Heart right ventricle (tissue), 16 donors: ENCODE data around the gene ITGB3BP. TPM values are rescaled to one million over a fixed set of nuclear protein-coding genes. Genes with fewer than 3 reads are reported as not detected.

Experiments
- ATAC-seq, 8 donors: fragments of 200-7000 bp; cut with Tn5 transposase; one replicate each; pipeline ENCODE4 v1.9.1; 2020; ENCODE audit warnings: mild to moderate bottlenecking in 8 of 8, moderate library complexity in 8 of 8, moderate number of reproducible peaks in 1 of 8
- DNase-seq, 2 donors: peaks; one replicate each; pipeline ENCODE4 v3.0.0-alpha.2; 2020
- H3K27ac ChIP-seq, 10 donors: fragments of 200-600 bp; sonication (generic) in 2 of 10; one replicate each; pipeline versions ENCODE4 v1.5.0 to v1.8.0; 2020 to 2022; ENCODE audit warnings: mild to moderate bottlenecking in 3 of 10
- H3K27me3 ChIP-seq, 7 donors: fragments of 200-600 bp; one replicate each; pipeline ENCODE4 v1.8.0; 2021 to 2022; ENCODE audit warnings: mild to moderate bottlenecking in 2 of 7
- H3K36me3 ChIP-seq, 9 donors: fragments of 200-600 bp; sonication (generic) in 1 of 9; one replicate each; pipeline versions ENCODE4 v1.5.0 to v1.8.0; 2020 to 2022; ENCODE audit warnings: mild to moderate bottlenecking in 2 of 9
- H3K4me1 ChIP-seq, 9 donors: fragments of 200-600 bp; sonication (generic) in 1 of 9; one replicate each; pipeline versions ENCODE4 v1.5.0 to v1.8.0; 2020 to 2022; ENCODE audit warnings: mild to moderate bottlenecking in 4 of 9
- H3K4me3 ChIP-seq, 10 donors: fragments of 200-600 bp; sonication (generic) in 2 of 10; one replicate each; pipeline versions ENCODE4 v1.5.0 to v1.8.0; 2020 to 2022; ENCODE audit warnings: mild to moderate bottlenecking in 7 of 10, moderate library complexity in 2 of 10
- H3K9me3 ChIP-seq, 11 donors: fragments of 200-600 bp in 10 of 11; sonication (generic) in 2 of 11; one replicate each; pipeline versions ENCODE4 v1.5.0 to v1.8.0; 2013 to 2022; ENCODE audit warnings: mild to moderate bottlenecking in 2 of 11, control low read depth in 1 of 11, moderate library complexity in 1 of 11
- WGBS, 2 donors: extraction: QIAGEN DNeasy Blood & Tissue Kit; methylation state at CpG; one replicate each; pipeline ENCODE4 v1.1.7; 2013; ENCODE audit warnings: inconsistent platforms in 1 of 2; 5-methylcytosine and 5-hydroxymethylcytosine counted together
- intact Hi-C, 10 donors: fragments of 100-400 bp; cut with DNase I; formaldehyde crosslinking; loops; one replicate each; pipeline versions ENCODE4 v1.11.1 to v1.14.2; 2022
- polyA plus RNA-seq, 2 donors: library from polyadenylated mRNA; stranded (reverse); fragments of 200-250 nt; gene quantifications; one replicate each; pipeline ENCODE4 v1.2.3, GENCODE V29; 2013
- total RNA-seq, 10 donors: library from RNA; stranded (reverse); fragmentation: NEBNext Ultra II Directional in 3 of 10; extraction: Animal tissue kit (Norgen Biotek cat#: 25700) in 3 of 10; gene quantifications; one replicate each; pipeline versions ENCODE4 v1.2.1 to v1.2.4, GENCODE V29; 2021 to 2023
- TF ChIP-seq, protein P1 (sequence below), 9 donors: fragments of 200-600 bp; sonication (generic) in 2 of 9; IDR thresholded peaks; one replicate each; pipeline versions ENCODE4 v1.5.0 to v1.8.0; 2021 to 2022; ENCODE audit warnings: antibody characterized with exemption in 9 of 9, mild to moderate bottlenecking in 5 of 9, moderate library complexity in 1 of 9
- donor health status: Arrhythmogenic right ventricular cardiomyopathy.
- donor health status: ischemic (EF 13 %, LVEDD 7.1; RV severe dilation, severe dysfunction).
- donor health status: healthy with polysubstance abuse.
- donor health status: DM: no; HTN: yes; CAD: no.
- donor health status: DM: no; HTN: no; CAD: no.
- donor health status: ischemic (EF 25% LVEDD 6.9; RV normal size, moderate dysfunction).
- donor health status: ischemic (EF 25% LVEDD 5.7; RV mildly dilated, moderate dysfunction).
- donor health status: healthy.
- donor health status: DM: yes; HTN: yes; CAD: no.
- donor health status: Ischemic cardiomyopathy.
- donor health status: ischemic (EF 35%, LVEDD 5.7; RV mildly dilated, moderate dysfunction).
- donor health status: nonischemic (EF 11% LVEDD 7.7; RV severe dilation, severe dysfunction).
- donor health status: DM: yes; HTN: yes; CAD: no.
- donor health status: PGD.
- donor health status: ischemic (EF 29% LVEDD 5.4; RV normal size, mild dysfunction).
- donor health status: nonischemic (EF 23%, LVEDD 6.1; RV moderate dilation, normal function).

ITGB3BP gene
- total and polyA plus RNA-seq, 12 donors = 4.3 to 14.7 (median 7.4) TPM

GRCh38 chr1:63512584-63512983 is 10.4 kb downstream of the ITGB3BP start:
- H3K9me3 ChIP-seq = peaks cover 0 to 10% (median 0%) of the 10 kb centered on the region in 11 donors
- peaks cover 0 to 36% (median 0%) of the 10 kb centered on the region in 9 donors for H3K36me3 ChIP-seq
- intact Hi-C loops = no loop called here
- no peaks in the 10 kb centered on the region for H3K27me3 ChIP-seq
- H3K4me3 ChIP-seq = no peak overlapping the region
- DNase-seq = no peak
- TF ChIP-seq, protein P1, sequence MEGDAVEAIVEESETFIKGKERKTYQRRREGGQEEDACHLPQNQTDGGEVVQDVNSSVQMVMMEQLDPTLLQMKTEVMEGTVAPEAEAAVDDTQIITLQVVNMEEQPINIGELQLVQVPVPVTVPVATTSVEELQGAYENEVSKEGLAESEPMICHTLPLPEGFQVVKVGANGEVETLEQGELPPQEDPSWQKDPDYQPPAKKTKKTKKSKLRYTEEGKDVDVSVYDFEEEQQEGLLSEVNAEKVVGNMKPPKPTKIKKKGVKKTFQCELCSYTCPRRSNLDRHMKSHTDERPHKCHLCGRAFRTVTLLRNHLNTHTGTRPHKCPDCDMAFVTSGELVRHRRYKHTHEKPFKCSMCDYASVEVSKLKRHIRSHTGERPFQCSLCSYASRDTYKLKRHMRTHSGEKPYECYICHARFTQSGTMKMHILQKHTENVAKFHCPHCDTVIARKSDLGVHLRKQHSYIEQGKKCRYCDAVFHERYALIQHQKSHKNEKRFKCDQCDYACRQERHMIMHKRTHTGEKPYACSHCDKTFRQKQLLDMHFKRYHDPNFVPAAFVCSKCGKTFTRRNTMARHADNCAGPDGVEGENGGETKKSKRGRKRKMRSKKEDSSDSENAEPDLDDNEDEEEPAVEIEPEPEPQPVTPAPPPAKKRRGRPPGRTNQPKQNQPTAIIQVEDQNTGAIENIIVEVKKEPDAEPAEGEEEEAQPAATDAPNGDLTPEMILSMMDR (IDR thresholded peaks at IDR 0.05) = no peak
- no peak for ATAC-seq
- peaks cover 0 to 6% (median 0%) of the 10 kb centered on the region in 9 donors for H3K4me1 ChIP-seq
- peak overlapping the region in 1 of 10 donors; percentile 32 for H3K27ac ChIP-seq

GRCh38 chr1:63509718-63510117 is 13.3 kb downstream of the ITGB3BP start:
- H3K36me3 ChIP-seq = peaks cover 0 to 53% (median 0%) of the 10 kb centered on the region in 9 donors
- peaks cover 0 to 6% (median 0%) of the 10 kb centered on the region in 9 donors for H3K4me1 ChIP-seq
- peak overlapping the region in 3 of 10 donors; percentile 19 to 44 (median 21) for H3K27ac ChIP-seq
- H3K4me3 ChIP-seq = no peak overlapping the region
- WGBS, 2 donors = 76 to 80% methylated on average over 10 of the region's 10 CpGs
- no peaks in the 10 kb centered on the region for H3K27me3 ChIP-seq
- peak in 2 of 8 donors; percentile 54 to 65 for ATAC-seq
- intact Hi-C loops = no loop called here
- H3K9me3 ChIP-seq = peaks cover 0 to 10% (median 0%) of the 10 kb centered on the region in 11 donors
- no peak for DNase-seq
- TF ChIP-seq, protein P1 (IDR thresholded peaks at IDR 0.05) = no peak

- TF ChIP-seq, protein P1 (IDR thresholded peaks at IDR 0.05) = no peak
- no peak overlapping the region for H3K27ac ChIP-seq
- no peaks in the 10 kb centered on the region for H3K27me3 ChIP-seq
- ATAC-seq = peak in 1 of 8 donors; percentile 62
- H3K4me1 ChIP-seq = no peaks in the 10 kb centered on the region
- H3K9me3 ChIP-seq = no peaks in the 10 kb centered on the region
- no peak overlapping the region for H3K4me3 ChIP-seq
- DNase-seq = no peak
- intact Hi-C loops = no loop called here
- peaks cover 0 to 42% (median 0%) of the 10 kb centered on the region in 9 donors for H3K36me3 ChIP-seq
Observed at GRCh38 chr1:63506782-63507181, 16.2 kb downstream of the ITGB3BP start.

DNA sequence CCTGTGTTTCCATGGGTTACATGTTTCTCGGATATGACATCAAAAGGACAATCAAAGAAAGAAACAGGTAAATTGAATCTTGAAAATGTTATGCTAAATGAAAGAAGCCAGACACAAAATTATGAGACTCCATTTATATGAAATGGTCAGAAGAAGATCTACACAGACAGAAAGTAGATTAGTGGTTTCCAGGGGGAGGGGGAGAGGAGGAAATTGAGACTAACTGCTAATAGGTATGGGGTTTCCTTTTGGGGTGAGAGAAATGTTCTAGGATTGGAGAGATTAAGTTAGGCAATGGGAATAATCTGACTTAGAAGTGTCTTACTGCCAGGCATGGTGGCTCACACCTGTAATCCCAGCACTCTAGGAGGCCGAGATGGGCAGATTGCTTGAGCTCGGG is 21.8 kb downstream of the ITGB3BP start:
- TF ChIP-seq, protein P1 (IDR thresholded peaks at IDR 0.05) = no peak
- DNase-seq (no peak), ATAC-seq (no peak)
- no peaks in the 10 kb centered on the region for H3K27me3 ChIP-seq
- no peak overlapping the region for H3K4me3 ChIP-seq
- no peak overlapping the region for H3K27ac ChIP-seq
- intact Hi-C loops = no loop called here
- H3K9me3 ChIP-seq = peaks cover 0 to 8% (median 0%) of the 10 kb centered on the region in 11 donors
- H3K4me1 ChIP-seq = no peaks in the 10 kb centered on the region
- WGBS, 2 donors = 95 to 98% methylated on average over 3 of the region's 3 CpGs
- H3K36me3 ChIP-seq = peaks cover 0 to 20% (median 0%) of the 10 kb centered on the region in 9 donors
